Measurements from ENCODE around the gene PPIP5K2.

GRCh38 chr5:103108086-103108485, 12.0 kb upstream of the PPIP5K2 start:
- TF ChIP-seq CTCF (IDR thresholded peaks at IDR 0.05) (no peak), POLR2A (IDR thresholded peaks at IDR 0.05) (no peak)

Data from thyroid gland (tissue), 4 donors.